CD4-positive, alpha-beta T cell treated with Interleukin-15 for 4 hours (primary cell): ENCODE data around the gene KIF12.

Experiments used
- DNase-seq: peaks from one replicate; pipeline ENCODE4 v3.0.0-alpha.2; 2020; ENCODE audit warnings: low spot score

KIF12 gene

GRCh38 chr9:114123031-114123977 lies 24.2 kb upstream of the KIF12 start:
- DNase-seq: no peak

GRCh38 chr9:114122136-114123027 lies 23.3 kb upstream of the KIF12 start:
- no peak for DNase-seq

- DNase-seq: no peak
These were observed 22.4 kb upstream of the KIF12 start for GRCh38 chr9:114121227-114122135.

DNA sequence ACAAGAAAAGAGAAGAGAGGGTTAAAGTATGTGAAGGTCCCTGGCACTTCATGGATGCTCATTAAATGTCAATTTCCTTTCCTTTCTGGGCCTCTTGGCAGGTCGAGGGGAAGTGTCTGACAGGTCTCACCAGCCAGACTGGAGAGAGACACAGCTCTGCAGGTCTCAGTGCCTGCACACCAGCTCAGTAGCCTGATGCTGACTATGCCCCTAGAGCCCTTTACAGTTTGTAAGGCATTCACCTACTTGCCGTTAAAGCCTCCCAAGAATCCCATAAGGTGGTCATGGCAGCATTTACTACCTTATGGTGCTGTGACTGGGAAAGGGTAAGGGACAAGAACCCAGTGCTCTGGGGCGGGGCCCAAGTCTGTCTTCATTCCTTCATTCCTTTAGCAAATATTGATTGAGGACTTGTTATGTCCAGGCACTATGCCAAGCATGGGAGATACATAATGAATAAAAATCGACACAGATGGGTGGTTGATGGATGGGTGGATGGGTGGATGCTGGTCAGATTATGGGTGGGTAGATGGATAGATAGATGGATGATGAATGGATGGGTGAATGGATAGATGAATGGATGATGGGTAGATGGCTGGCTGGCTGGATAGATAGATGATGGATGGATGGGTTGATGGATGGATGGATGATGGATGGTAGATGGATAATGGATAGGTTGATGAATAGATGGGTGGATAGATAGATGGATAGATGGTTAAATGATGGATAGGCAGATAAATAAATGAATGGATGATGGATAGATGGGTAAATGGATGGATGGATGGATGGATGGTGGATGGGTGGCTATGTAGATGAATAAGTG lies 21.3 kb upstream of the KIF12 start:
- no peak for DNase-seq

- DNase-seq: no peak
These were observed 20.4 kb upstream of the KIF12 start for GRCh38 chr9:114119242-114120191.

GRCh38 chr9:114117996-114118830 lies 19.1 kb upstream of the KIF12 start:
- no peak for DNase-seq

- no peak for DNase-seq
These were observed 18.5 kb upstream of the KIF12 start for GRCh38 chr9:114117614-114117995.

DNA sequence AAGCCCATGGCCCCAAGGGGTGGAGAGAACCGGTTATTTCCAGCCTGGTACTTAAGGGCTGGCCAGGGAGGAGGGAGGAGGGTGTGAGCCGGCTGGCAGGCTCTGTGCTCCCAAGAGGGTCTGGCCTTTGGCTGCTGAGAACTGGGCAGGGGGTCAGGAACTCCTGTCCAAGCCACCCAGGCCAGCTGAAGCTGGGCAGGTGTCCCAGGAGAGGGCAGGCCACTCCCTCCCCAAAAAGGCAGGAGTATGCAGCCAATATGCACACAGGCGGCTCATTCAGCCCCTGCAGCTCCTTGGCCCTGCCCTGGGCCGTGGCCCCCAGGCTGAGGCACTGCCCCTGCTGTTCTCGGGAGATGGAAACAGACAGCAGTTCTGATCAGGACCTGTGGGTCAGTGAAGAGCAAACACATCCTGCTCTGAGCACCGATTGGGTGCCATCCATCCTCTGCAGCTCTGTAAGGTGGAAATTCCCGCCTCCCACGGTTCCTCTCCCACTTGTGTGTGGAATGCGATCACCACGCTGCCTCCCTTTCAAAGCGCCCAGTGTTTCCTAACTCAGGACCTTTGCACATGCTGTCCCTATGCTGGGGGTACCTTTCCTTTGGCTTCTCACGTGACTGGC lies 17.1 kb upstream of the KIF12 start:
- no peak for DNase-seq

DNA sequence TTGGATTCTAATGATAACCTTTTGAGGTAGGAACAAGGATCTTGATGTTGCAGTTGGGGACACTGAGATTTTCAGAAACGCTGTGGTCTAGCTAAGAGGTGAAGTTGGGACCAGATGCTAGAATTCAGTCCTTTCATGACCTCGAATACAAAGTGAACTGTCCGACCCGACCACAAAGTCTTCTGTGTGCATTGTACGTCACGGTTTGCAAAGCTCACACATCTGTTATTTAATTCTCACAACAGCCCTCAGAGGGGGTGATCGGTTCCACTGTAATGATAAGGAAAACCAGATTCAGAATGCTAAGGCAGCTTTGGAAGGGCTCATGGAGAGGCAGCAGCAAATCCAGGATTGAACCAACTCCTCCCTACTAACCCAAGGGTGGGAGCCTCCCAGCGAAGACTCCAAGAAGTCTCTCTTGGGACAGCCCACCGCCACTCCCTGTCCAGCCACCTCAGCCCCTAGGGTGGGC lies 16.6 kb upstream of the KIF12 start:
- DNase-seq: no peak

DNA sequence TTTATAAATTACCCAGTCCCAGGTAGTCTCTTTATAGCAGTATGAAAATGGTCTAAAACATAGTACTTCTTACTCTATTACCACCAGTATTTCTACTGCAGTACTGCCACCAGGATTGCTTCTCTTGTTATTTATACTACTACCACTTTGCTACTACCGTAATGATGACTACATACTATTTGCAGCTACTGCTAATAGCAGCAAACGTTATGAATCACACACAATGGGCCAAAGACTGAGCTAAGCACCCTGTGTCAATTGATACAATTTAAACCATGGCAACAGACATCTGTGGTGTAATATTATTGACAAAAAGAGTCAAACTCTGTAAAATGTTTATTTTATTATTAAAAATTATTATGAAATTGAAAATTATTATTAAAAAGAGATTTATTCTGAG lies 15.3 kb upstream of the KIF12 start:
- no peak for DNase-seq

DNA sequence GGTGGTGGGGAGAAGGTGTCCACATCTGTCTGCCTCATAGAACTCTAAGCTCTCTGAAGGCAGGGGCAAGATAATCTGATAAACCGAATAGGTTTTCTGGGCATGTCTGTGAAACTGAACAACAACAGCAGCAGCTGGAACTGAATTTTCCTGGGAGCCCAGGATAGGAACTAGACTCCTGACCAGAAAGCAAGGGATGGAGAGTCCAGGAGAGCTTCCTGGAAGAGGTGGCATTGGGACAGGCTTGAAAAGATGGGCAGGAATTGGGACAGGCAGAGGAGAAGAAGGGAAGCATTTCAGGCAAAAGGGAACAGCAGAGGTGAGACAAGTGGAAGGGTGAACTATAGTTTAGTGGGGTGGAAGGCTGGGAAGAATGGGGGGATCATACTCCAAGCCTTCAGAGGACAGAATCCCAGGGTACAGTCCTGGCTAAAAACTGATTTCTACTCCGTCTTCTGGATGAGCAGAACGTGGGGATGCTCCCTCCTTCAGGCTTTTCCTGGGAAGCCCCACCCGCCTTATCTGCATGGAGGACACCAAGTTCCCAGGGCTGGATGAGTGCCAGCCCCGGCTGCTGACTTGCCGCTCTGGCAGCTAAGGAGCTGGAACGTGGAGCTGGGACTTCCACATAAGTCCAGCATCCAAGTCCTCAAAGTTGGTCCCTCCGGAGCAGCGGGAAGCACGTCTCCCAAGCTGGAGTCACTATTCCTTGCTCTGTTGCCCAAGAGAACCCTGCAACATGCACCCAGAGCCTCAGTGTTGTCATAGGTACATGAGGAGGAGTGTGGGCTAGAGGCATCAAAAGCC lies 13.9 kb upstream of the KIF12 start:
- no peak for DNase-seq

GRCh38 chr9:114112325-114112724 lies 13.2 kb upstream of the KIF12 start:
- DNase-seq: no peak

DNA sequence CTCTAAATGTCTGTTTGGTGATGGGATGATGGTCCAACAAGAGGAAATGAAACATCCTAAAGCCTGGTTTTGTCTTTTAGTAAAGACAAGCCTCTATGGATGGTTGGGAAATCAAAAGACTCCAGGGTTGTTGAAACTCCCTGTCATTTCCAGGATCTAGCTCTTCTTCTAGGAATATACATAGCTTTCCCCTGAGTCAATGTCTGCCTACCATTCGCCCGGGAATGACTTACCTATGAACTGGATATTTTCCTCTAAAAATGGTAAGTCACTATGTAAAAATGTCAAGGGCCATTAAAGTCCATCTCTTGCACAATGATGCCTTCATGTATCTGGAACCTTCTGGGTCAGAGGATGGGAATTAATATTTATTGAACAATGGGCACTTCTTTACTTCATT lies 11.1 kb upstream of the KIF12 start:
- DNase-seq: no peak

- DNase-seq: no peak
These were observed 10.0 kb upstream of the KIF12 start for GRCh38 chr9:114109124-114109523.

GRCh38 chr9:114108016-114108833 lies 9.1 kb upstream of the KIF12 start:
- peak; percentile 32 for DNase-seq

- DNase-seq: no peak
These were observed 8.4 kb upstream of the KIF12 start for GRCh38 chr9:114107286-114108001.
